Midbrain (tissue), 1 donor: ENCODE results near the gene FBXO47.
"Not testable (repeated sequence)": the region's sequence is repeated elsewhere in the genome, so short reads cannot be mapped to it uniquely, and the experiment has no call there.

Source experiments
- DNase-seq: peaks from one replicate; lab custom pipeline; 2025; lab: John Stamatoyannopoulos, UW

FBXO47 gene

DNA sequence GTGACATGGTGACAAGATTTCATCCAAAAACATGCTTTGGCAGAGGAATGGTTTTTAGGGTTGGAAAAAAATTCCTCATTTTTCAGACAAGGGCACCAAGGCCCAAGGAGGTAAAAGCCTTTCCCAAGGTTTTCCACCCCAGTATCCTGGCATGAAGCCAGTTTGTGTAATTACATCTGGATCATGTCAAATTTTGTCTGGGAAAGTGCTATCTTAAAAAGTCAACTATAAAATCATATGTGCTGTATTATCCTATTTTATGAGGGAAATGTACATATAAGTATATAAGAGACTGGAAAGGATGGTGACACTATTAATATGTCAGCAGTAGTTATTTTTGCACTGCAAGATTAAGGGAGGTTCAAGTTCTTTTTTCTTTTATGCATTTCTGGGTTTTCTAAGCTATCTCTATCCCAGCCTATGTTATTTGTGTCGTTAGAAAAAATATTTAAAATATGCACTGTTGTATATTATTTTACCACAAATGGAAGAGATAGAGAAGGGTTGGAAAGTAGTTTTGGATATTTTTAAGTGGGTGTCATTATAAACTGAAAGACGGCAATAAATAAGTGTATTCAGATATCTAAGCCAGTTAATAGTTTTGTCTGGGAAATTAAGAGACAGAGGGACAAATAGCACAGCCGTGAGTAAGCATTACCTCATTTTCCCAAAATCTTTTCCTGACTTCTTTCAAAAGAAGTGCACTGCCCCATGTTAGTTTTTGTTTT, 13.5 kb upstream of the FBXO47 start:
- no peak for DNase-seq

DNA sequence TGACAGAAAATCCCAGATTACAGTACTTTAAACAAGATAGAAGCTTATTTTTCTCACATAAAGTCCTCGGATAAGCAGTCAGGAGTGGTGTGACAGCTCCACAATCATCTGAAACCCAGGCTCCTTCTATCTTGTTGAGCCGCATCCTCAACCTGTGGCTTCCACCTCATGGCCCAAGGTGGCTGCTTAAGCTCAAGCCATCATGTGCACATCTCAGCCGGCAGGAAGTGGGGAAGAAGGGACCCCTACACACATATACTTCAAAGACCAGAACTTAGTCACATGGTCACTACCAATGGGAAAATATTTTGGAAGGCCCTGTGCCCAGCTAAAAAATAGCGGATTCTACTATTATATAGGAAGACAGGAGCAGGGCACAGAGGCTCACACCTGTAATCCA, 11.0 kb upstream of the FBXO47 start:
- DNase-seq = no peak

DNA sequence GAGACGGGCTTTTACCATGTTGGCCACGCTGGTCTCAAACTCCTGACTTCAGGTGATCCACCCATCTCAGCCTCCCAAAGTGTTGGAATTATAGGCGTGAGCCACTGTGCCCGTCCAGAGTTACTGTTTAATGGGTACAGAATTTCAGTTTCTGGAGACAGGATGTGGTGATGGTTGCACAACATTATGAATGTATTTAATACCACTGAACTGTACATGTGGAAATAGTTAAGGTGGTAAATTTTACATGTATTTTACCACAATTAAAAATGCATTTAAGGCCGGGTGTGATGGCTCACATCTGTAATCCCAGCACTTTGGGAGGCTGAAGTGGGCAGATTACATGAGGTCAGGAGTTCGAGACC, 9.0 kb upstream of the FBXO47 start:
- not testable (repeated sequence) for DNase-seq

DNA sequence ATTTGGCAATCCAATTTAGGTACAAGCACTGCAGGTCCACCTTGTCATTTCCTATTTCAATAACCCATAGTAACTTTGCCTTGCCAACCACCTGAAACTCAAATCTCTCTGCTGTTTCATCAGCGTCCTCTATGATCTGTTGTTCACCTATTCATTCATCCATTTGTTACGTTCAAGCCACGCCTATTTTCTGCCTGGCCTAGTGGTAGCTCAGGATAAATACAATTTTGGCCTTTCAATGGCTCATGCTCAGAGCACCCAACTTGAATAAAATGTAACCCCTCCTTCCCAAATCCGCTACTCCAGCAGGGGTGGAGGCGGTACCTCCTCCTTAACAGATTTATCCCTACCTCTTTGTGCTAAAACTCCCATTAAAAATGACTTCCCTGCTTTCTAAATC, 3.6 kb upstream of the FBXO47 start:
- no peak for DNase-seq

DNA sequence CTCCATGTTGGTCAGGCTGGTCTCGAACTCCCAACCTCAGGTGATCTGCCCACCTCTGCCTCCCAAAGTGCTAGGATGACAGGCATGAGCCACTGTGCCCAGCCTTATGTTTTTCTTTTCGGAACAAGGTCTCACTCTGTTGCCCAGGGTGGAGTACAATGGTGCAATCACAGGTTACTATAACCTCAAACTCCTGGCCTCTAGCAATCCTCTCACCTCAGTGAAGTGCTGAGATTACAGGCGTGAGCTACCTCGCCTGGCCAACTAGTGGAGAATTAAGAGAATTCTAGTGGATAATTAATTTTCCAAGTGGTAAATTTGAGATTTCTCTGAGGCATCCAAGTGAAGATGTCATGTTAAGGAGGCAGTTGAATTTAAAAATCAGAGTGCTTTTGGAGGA, 2.9 kb upstream of the FBXO47 start:
- DNase-seq = no peak

DNA sequence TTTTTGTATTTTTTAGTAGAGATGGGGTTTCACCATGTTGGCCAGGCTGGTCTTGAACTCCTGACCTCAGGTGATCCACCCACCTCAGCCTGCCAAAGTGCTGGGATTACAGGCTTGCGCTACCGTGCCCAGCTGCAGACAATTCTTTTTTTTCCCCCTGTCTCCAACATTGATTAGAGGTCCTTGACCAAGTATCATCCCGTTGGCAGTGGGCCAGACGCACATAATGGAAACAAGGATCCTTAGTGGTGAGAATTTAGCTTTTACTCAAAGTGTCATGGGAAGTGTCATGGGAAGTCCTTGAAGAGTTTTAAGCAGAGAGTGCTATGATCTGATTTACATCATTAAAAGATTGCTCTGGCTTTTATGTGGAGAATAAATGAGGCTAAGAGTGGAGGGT, 2.1 kb upstream of the FBXO47 start:
- no peak for DNase-seq

DNA sequence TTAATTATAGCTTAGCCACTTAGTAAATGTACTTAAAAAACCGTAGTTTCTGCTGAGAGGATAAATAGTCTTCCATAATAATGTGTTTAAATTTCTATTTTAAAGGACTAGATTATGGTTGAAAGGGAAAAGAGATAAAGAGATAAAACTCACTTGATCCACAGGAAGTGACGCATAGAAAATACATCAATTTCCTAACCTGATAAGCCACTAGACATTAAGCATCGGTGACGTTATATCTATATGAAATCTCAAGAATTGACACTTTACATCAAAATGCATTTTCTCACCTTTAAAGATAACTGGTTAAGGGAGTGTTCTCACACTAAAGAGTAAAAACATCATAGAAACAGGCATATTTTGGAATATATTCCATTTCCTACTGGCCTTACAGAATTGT, 5.8 kb downstream of the FBXO47 start:
- no peak for DNase-seq

DNA sequence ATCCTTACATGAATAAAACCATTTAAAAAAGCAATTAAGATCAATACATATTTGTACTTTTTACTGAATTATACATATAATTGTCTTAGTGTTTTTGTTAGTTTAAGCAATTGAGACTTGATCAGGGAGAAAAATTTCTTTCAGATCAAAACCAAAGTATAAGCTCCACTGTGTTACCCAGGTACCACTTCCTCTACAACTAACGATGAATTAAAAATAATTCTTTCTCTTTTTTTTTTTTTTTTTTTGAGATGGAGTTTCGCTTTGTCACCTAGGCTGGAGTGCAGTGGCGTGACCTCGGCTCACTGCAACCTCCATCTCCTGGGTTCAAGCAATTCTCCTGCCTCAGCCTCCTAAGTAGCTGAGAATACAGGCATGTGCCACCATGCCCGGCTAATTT, 6.8 kb downstream of the FBXO47 start:
- no peak for DNase-seq

DNA sequence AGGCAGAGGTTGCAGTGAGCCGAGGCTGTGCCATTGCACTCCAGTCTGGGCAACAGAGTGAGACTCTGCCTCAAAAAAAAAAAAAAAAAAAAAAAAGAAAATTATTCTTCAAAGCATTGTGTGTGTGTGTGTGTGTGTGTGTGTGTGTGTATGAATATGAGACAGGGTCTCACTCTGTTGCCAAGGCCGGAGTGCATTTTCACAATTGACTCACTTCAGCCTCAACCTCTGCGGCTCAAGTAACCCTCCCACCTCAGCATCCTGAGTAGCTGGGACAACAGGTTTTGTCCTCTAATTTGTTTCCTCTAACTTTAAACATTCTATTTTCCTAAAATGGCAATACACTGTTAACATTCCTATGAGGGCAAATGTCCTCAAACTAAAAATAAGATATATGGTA, 7.7 kb downstream of the FBXO47 start:
- no peak for DNase-seq

DNA sequence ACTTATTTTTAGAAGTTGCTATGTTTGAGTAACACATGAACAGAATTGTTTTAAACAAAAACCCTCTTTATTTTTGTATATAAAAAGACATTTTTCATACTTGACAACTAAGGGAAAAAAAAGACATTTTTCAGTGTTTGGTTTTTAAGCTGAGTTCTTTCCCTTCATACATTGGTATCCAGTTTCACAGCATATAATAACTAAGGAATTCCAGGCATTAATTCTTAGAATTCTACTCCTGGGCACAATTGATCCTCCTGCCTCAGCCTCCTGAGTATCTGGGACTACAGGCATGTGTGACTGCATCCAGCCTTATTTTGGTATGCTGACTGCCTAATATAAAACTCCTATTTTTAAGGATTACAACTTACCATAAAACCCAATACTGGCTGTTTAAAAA, 8.4 kb downstream of the FBXO47 start:
- no peak for DNase-seq

DNA sequence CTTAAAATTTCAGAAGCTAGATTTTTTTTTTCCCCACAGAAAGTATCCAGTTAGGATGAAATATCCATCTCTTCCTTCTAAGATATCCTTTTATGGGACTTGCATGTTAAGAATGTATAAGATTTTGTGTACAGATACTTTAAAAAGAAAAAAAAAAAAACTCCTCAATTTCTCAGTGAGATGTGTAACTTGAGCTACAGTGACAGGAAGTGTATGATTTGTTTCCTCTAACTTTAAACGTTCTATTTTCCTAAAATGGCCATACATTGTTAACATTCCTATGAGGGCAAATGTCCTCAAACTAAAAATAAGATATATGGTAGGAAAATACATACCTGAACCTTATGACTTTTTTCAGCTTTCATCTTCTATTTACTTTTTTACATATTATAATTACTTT, 8.9 kb downstream of the FBXO47 start:
- DNase-seq = no peak

DNA sequence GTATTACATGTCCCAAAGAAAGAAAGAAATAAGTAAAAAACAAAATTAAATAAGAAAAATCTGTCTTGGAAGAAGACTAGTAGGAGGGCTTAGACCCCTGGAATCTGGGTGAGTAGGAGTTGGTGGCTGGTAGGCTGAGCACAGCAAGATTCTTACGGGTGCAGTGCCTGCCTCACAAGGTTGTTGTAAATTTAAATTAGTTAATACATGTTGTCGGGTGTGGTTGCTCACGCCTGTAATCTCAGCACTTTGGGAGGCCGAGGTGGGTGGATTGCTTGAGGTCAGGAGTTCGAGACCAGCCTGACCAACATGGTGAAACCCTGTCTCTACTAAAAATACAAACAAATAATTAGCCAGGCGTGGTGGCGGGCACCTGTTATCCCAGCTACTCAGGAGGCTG, 13.4 kb downstream of the FBXO47 start:
- not testable (repeated sequence) for DNase-seq

DNA sequence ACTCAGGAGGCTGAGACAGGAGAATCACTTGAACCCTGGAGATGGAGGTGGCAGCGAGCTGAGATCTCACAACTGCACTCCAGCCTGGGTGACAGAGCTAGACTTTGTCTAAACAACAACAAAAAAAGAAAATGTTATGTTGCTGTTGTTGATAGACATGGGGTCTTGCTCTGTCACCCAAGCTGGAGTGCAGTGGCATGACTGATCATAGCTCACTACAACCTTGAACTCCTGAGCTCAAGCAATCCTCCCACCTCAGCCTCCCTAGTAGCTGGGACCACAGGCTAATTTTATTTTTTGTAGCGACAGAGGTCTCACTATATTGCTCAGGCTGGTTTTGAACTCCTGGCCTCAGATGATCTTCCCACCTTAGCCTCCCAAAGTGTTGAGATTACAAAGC, 20.0 kb downstream of the FBXO47 start:
- DNase-seq = no peak

DNA sequence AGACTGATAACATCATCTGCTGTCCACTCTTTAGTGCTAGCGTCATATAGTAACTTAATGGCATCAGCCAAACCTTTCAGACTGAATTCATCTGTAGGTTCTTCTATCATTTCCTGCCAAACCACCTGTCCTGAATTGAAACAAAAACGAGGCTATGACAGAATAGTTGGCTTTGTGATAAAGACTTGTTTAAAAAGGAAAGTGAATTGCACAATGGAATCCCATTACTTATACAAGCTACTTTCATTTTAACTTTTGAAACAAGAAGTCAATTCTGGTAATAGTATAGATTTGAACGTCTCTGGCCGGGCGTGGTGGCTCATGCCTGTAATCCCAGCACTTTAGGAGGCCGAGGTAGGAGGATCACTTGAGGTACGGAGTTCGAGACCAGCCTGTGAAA, 23.6 kb downstream of the FBXO47 start:
- DNase-seq = no peak

DNA sequence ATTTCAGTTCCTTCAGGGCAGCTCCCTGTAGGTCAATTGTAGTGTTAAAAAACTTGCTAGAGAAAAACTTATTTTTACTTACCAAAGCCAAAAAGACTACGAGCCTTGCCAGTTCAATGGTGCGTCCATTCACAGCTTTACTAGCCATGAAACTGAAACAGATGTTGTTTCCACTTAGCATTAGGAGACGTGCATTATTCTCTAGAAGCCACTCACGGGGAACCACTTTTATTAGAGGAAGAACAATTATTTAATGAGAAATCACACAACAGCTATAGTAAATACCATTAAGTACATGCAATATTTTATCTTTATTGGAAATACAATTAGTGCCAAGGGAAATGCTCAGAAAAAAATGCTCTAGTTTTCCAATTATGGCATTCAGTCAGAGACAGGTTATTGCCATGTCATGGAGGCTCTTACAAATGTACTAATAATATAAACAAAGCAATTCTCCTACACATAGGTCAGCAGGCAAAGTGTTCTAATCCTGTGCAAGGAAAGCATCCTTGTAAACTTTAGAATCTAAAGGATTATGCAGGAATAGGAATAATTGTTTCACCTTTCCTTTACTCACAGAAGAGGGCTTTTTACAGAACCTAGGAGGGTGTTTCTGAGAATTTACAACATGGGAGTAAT, 24.4 kb downstream of the FBXO47 start:
- DNase-seq = no peak

DNA sequence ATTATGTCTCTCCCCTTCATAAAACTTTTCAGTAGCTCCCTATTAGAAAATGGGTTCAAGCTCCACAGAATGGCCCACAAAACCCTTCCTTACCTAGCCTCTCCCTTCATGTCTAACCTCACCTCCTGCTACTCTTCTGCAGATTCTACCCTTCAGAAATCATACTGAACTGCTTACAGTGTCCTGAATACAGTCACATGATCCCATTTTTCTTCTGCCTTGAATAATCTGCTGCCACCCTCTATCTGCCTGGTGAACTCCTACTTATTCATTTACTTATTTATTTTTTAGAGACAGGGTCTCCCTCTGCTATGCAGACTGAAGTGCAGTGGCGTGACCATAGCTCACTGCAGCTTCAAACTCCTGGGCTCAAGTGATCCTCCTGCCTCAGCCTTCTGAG, 26.8 kb downstream of the FBXO47 start:
- DNase-seq = no peak

DNA sequence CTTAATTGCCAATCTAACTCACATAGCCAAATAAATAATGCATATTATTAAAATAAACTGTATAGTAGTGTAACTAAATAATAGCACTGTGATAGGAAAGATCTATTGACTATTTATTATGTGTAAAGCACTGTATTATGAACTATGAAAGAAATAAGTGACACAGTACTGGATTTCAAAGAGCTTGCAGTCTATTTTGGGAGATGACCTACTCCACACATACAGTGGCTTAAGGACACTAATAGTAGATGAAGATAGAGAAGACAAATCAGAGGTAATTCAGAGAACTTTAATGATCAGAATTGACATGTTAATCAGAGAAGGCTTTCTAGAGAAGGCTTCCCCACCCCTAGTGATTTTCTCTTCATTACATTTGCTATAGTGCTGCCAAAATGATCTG, 27.2 kb downstream of the FBXO47 start:
- DNase-seq = no peak

DNA sequence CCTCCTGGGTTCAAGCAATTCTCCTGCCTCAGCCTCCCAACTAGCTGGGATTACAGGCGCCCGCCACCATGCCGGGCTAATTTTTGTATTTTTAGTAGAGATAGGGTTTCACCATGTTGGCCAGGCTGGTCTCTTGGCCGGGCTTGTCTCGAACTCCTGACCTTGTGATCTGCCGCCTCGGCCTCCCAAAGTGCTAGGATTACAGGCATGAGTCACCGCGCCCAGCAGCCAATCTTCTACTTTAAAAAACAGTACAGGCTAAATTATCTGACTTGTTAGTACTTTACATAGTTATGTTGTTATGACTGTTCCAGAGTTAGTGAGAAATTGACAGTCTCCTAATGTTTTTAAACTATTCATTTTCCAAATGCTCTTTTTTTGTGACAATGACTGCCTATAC, 33.2 kb downstream of the FBXO47 start:
- not testable (repeated sequence) for DNase-seq

DNA sequence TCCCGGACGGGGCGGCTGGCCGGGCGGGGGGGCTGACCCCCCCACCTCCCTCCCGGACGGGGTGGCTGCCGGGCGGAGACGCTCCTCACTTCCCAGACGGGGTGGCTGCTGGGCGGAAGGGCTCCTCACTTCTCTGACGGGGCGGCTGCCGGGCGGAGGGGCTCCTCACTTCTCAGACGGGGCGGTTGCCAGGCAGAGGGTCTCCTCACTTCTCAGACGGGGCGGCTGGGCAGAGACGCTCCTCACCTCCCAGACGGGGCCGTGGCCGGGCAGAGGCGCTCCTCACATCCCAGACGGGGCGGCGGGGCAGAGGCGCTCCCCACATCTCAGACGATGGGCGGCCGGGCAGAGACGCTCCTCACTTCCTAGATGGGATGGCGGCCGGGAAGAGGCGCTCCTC, 36.4 kb downstream of the FBXO47 start:
- DNase-seq = not testable (repeated sequence)

DNA sequence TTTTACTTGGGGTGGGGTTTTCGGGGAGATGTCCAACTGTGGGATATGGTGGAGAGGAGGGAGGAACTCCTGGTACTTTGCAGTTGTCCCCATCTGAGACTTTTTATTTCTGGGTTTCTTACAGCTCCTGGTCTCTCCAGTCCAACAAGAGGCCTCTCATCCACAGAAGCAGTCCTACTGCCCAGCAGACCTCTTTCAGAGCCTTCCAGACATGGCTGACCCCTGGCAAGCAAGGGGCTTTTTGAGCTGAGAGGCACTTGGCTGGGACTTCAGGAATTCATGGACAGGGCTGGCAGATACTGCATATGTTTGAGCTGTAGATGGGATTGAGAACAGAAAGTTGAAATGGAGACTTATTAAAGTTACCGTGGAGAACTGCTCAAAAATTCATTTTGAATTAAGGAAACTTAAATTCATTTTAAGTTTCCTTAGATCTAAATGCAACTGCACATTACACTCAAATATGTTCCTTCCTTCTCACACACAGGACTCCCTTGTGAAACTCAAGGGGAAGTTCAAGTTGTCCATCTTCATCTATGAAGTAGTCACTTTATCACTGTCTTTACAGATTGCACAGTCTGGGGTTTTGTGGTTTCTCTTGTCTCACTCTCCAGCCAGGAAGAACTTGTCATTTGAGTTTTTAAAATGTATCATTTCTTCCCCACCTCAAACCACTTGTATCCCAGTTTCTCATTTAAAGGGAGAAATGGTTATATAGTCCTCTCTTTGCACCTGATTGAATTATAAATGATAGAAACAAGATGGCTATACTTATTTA, 40.7 kb downstream of the FBXO47 start:
- no peak for DNase-seq

DNA sequence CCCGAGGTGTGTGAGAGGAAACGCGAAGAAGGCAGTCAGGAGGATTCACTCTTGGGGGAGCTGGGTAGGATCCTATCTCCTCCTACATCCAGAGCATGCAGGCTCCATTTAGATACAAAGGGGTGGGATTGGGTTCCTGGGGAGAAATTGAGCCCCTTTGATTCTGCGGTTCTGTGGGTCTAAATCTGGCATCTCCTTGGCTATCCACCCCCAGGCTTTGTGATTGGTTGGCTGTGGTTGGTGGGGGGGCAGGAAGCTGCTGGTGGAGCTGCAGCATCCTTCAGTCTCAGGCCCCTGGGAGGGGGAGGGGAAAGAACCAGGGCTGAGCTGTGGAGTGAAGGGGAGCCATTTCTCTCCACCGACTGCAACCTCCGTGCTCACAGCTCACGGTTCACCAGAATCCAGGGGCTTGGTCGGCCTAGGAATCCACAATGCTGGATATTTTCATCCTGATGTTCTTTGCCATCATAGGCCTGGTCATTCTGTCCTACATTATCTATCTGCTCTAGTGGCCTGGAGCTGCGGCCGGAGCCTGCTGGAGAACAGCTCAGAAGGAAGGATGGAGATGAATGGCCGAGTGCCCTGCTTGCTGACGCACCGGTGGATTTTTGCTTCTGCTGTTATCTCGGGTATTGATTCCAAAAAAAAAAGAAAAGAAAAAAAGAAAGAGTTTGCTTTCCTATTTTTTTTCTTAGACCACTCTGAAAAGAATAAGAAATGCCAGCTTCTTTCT, 41.8 kb downstream of the FBXO47 start, which contains the start of gene LASP1NB:
LASP1NB (plus strand) TSS at position 352 of the 733 bp plus-strand sequence.
- peak; percentile 83 for DNase-seq

DNA sequence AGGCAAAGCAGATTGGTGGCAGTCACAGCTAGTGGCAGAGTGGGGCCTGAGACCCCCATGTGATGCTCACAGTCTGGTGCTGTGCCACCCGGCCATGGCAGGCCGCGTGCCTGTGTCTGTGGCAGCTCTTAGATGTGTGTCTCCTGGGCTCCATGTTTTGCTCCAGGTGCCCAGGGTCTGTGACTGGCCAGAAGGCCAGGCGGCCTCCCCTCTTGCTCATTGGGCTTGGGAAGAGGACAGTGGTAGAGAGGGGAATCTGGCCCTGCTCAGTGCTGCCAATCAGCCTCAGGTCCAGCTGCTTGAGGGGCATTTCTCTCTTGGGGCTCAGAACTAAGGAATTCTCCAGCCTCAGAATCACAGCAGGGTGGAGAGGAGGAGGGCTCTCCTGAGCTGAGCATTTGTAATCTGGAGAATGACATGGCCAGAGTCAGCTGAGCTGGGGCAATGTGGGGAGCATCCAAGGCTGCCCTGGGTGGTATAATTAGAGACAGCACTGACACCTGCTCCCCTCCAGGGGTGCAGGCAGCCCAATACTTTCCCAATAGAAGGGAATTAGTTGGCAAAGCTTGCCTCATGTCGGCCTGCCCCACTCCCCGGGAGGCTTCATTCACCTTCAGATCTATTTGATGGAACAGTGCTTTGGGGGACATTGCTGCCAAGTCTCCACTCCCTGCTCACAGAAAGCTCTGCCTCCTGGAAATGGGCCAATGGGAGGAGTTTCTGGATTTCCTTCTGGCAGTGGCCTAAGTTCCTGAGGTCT, 44.5 kb downstream of the FBXO47 start:
- peak; percentile 25 for DNase-seq
